ENCODE measurements around the gene FGA.

Gene FGA

GRCh38 chr4:154574311-154574710 lies 16.2 kb downstream of the FGA start:
- Histone ChIP-seq H3K36me3 (ENCODE audit: control insufficient read depth, insufficient read depth, low read length) (no peaks in the 10 kb centered on the region), H3K9ac (ENCODE audit: low read length) (no peak overlapping the region), H3K27me3 (ENCODE audit: control insufficient read depth, insufficient read depth, low read length) (no peaks in the 10 kb centered on the region), H3K4me3 (ENCODE audit: low read depth, low read length) (no peak overlapping the region), H3K4me1 (ENCODE audit: control insufficient read depth, insufficient read depth, low read length) (no peaks in the 10 kb centered on the region), H3K27ac (ENCODE audit: low read depth, low read length) (no peak overlapping the region), H3K9me3 (ENCODE audit: control insufficient read depth, insufficient read depth, low read depth, low read length) (no peaks in the 10 kb centered on the region)

- no peaks in the 10 kb centered on the region for H3K9me3 ChIP-seq (ENCODE audit: control insufficient read depth, insufficient read depth, low read depth, low read length)
- H3K27ac ChIP-seq (ENCODE audit: low read depth, low read length) = no peak overlapping the region
- no peaks in the 10 kb centered on the region for H3K36me3 ChIP-seq (ENCODE audit: control insufficient read depth, insufficient read depth, low read length)
- H3K27me3 ChIP-seq (ENCODE audit: control insufficient read depth, insufficient read depth, low read length) = no peaks in the 10 kb centered on the region
- H3K4me1 ChIP-seq (ENCODE audit: control insufficient read depth, insufficient read depth, low read length) = no peaks in the 10 kb centered on the region
- H3K4me3 ChIP-seq (ENCODE audit: low read depth, low read length) = no peak overlapping the region
- H3K9ac ChIP-seq (ENCODE audit: low read length) = no peak overlapping the region
Observed at GRCh38 chr4:154573190-154573870, 17.2 kb downstream of the FGA start.

GRCh38 chr4:154569584-154569983 lies 21.0 kb downstream of the FGA start:
- Histone ChIP-seq H3K27me3 (ENCODE audit: control insufficient read depth, insufficient read depth, low read length) (no peaks in the 10 kb centered on the region), H3K27ac (ENCODE audit: low read depth, low read length) (no peak overlapping the region), H3K36me3 (ENCODE audit: control insufficient read depth, insufficient read depth, low read length) (no peaks in the 10 kb centered on the region), H3K4me3 (ENCODE audit: low read depth, low read length) (no peak overlapping the region), H3K4me1 (ENCODE audit: control insufficient read depth, insufficient read depth, low read length) (no peaks in the 10 kb centered on the region), H3K9me3 (ENCODE audit: control insufficient read depth, insufficient read depth, low read depth, low read length) (no peaks in the 10 kb centered on the region), H3K9ac (ENCODE audit: low read length) (no peak overlapping the region)

GRCh38 chr4:154569028-154569427 lies 21.5 kb downstream of the FGA start:
- Histone ChIP-seq H3K36me3 (ENCODE audit: control insufficient read depth, insufficient read depth, low read length) (no peaks in the 10 kb centered on the region), H3K9me3 (ENCODE audit: control insufficient read depth, insufficient read depth, low read depth, low read length) (no peaks in the 10 kb centered on the region), H3K9ac (ENCODE audit: low read length) (no peak overlapping the region), H3K27ac (ENCODE audit: low read depth, low read length) (no peak overlapping the region), H3K4me1 (ENCODE audit: control insufficient read depth, insufficient read depth, low read length) (no peaks in the 10 kb centered on the region), H3K4me3 (ENCODE audit: low read depth, low read length) (no peak overlapping the region), H3K27me3 (ENCODE audit: control insufficient read depth, insufficient read depth, low read length) (no peaks in the 10 kb centered on the region)

- H3K9ac ChIP-seq (ENCODE audit: low read length) = no peak overlapping the region
- H3K4me1 ChIP-seq (ENCODE audit: control insufficient read depth, insufficient read depth, low read length) = no peaks in the 10 kb centered on the region
- H3K9me3 ChIP-seq (ENCODE audit: control insufficient read depth, insufficient read depth, low read depth, low read length) = no peaks in the 10 kb centered on the region
- no peak overlapping the region for H3K4me3 ChIP-seq (ENCODE audit: low read depth, low read length)
- H3K27me3 ChIP-seq (ENCODE audit: control insufficient read depth, insufficient read depth, low read length) = no peaks in the 10 kb centered on the region
- H3K27ac ChIP-seq (ENCODE audit: low read depth, low read length) = no peak overlapping the region
- H3K36me3 ChIP-seq (ENCODE audit: control insufficient read depth, insufficient read depth, low read length) = no peaks in the 10 kb centered on the region
Observed at GRCh38 chr4:154566639-154567204, 23.8 kb downstream of the FGA start.

- H3K36me3 ChIP-seq (ENCODE audit: control insufficient read depth, insufficient read depth, low read length) = no peaks in the 10 kb centered on the region
- H3K27me3 ChIP-seq (ENCODE audit: control insufficient read depth, insufficient read depth, low read length) = no peaks in the 10 kb centered on the region
- H3K9ac ChIP-seq (ENCODE audit: low read length) = no peak overlapping the region
- H3K4me3 ChIP-seq (ENCODE audit: low read depth, low read length) = no peak overlapping the region
- H3K9me3 ChIP-seq (ENCODE audit: control insufficient read depth, insufficient read depth, low read depth, low read length) = no peaks in the 10 kb centered on the region
- no peaks in the 10 kb centered on the region for H3K4me1 ChIP-seq (ENCODE audit: control insufficient read depth, insufficient read depth, low read length)
- H3K27ac ChIP-seq (ENCODE audit: low read depth, low read length) = no peak overlapping the region
Observed at GRCh38 chr4:154565704-154566103, 24.8 kb downstream of the FGA start.

GRCh38 chr4:154564311-154564710 lies 26.2 kb downstream of the FGA start:
- Histone ChIP-seq H3K27ac (ENCODE audit: low read depth, low read length) (no peak overlapping the region), H3K36me3 (ENCODE audit: control insufficient read depth, insufficient read depth, low read length) (no peaks in the 10 kb centered on the region), H3K9ac (ENCODE audit: low read length) (no peak overlapping the region), H3K27me3 (ENCODE audit: control insufficient read depth, insufficient read depth, low read length) (no peaks in the 10 kb centered on the region), H3K4me1 (ENCODE audit: control insufficient read depth, insufficient read depth, low read length) (no peaks in the 10 kb centered on the region), H3K4me3 (ENCODE audit: low read depth, low read length) (no peak overlapping the region), H3K9me3 (ENCODE audit: control insufficient read depth, insufficient read depth, low read depth, low read length) (no peaks in the 10 kb centered on the region)

- Histone ChIP-seq H3K4me1 (ENCODE audit: control insufficient read depth, insufficient read depth, low read length) (no peaks in the 10 kb centered on the region), H3K9ac (ENCODE audit: low read length) (no peak within 1 kb of the TSS), H3K9me3 (ENCODE audit: control insufficient read depth, insufficient read depth, low read depth, low read length) (no peaks in the 10 kb centered on the region), H3K27ac (ENCODE audit: low read depth, low read length) (no peak within 1 kb of the TSS), H3K4me3 (ENCODE audit: low read depth, low read length) (no peak within 1 kb of the TSS), H3K27me3 (ENCODE audit: control insufficient read depth, insufficient read depth, low read length) (no peaks in the 10 kb centered on the region), H3K36me3 (ENCODE audit: control insufficient read depth, insufficient read depth, low read length) (no peaks in the 10 kb centered on the region)
Observed at GRCh38 chr4:154562697-154563254, 27.8 kb downstream of the FGA start, which contains the start of gene FGB. TSS of gene FGB (plus strand) at chr4:154563011. CDS start at chr4:154563019, 8 bp downstream.

GRCh38 chr4:154560824-154561231 lies 29.7 kb downstream of the FGA start:
- Histone ChIP-seq H3K4me1 (ENCODE audit: control insufficient read depth, insufficient read depth, low read length) (no peaks in the 10 kb centered on the region), H3K9ac (ENCODE audit: low read length) (no peak overlapping the region), H3K9me3 (ENCODE audit: control insufficient read depth, insufficient read depth, low read depth, low read length) (no peaks in the 10 kb centered on the region), H3K27me3 (ENCODE audit: control insufficient read depth, insufficient read depth, low read length) (no peaks in the 10 kb centered on the region), H3K36me3 (ENCODE audit: control insufficient read depth, insufficient read depth, low read length) (no peaks in the 10 kb centered on the region), H3K27ac (ENCODE audit: low read depth, low read length) (no peak overlapping the region), H3K4me3 (ENCODE audit: low read depth, low read length) (no peak overlapping the region)

GRCh38 chr4:154560419-154560801 lies 30.1 kb downstream of the FGA start:
- Histone ChIP-seq H3K36me3 (ENCODE audit: control insufficient read depth, insufficient read depth, low read length) (no peaks in the 10 kb centered on the region), H3K9me3 (ENCODE audit: control insufficient read depth, insufficient read depth, low read depth, low read length) (no peaks in the 10 kb centered on the region), H3K27me3 (ENCODE audit: control insufficient read depth, insufficient read depth, low read length) (no peaks in the 10 kb centered on the region), H3K9ac (ENCODE audit: low read length) (no peak overlapping the region), H3K27ac (ENCODE audit: low read depth, low read length) (no peak overlapping the region), H3K4me3 (ENCODE audit: low read depth, low read length) (no peak overlapping the region), H3K4me1 (ENCODE audit: control insufficient read depth, insufficient read depth, low read length) (no peaks in the 10 kb centered on the region)

- Histone ChIP-seq H3K4me3 (ENCODE audit: low read depth, low read length) (no peak overlapping the region), H3K9me3 (ENCODE audit: control insufficient read depth, insufficient read depth, low read depth, low read length) (no peaks in the 10 kb centered on the region), H3K27ac (ENCODE audit: low read depth, low read length) (no peak overlapping the region), H3K9ac (ENCODE audit: low read length) (no peak overlapping the region), H3K4me1 (ENCODE audit: control insufficient read depth, insufficient read depth, low read length) (no peaks in the 10 kb centered on the region), H3K36me3 (ENCODE audit: control insufficient read depth, insufficient read depth, low read length) (no peaks in the 10 kb centered on the region), H3K27me3 (ENCODE audit: control insufficient read depth, insufficient read depth, low read length) (no peaks in the 10 kb centered on the region)
Observed at GRCh38 chr4:154559494-154560418, 30.8 kb downstream of the FGA start.

All from HUES6 (cell line).